ENCODE results near the gene FES. TPM values are rescaled to one million over a fixed set of nuclear protein-coding genes. Genes with fewer than 3 reads are reported as not detected.

The FES gene
- total and polyA plus RNA-seq, 8 donors = 20.8 to 65.2 (median 28.1) TPM

- ATAC-seq (no peak), DNase-seq (peak in 1 of 4 donors; percentile 75)
- H3K27ac ChIP-seq = no peak overlapping the region
- peaks cover 0 to 85% of the 10 kb centered on the region in 2 donors for H3K36me3 ChIP-seq
- peaks cover 14 to 21% of the 10 kb centered on the region in 2 donors for H3K4me1 ChIP-seq
- H3K4me3 ChIP-seq = no peak overlapping the region
- intact Hi-C loops (cut with DNase I) = loop anchor here in 1 of 2 donors (5.0 kb wide), 1 partner anchor 243 kb away; no protein-coding TSS in a partner anchor
- H3K27me3 ChIP-seq = no peaks in the 10 kb centered on the region
- TF ChIP-seq CTCF (IDR thresholded peaks at IDR 0.05) = no peak
- no peaks in the 10 kb centered on the region for H3K9me3 ChIP-seq
Observed at GRCh38 chr15:90889736-90890456, 5.6 kb downstream of the FES start.

- Histone ChIP-seq H3K4me1 (peaks cover 4 to 21% of the 10 kb centered on the region in 2 donors), H3K4me3 (no peak overlapping the region), H3K27ac (no peak overlapping the region), H3K9me3 (no peaks in the 10 kb centered on the region), H3K36me3 (peaks cover 0 to 95% of the 10 kb centered on the region in 2 donors), H3K27me3 (no peaks in the 10 kb centered on the region)
- no peak for ATAC-seq
- no peak for TF ChIP-seq CTCF (IDR thresholded peaks at IDR 0.05)
- intact Hi-C loops (cut with DNase I) = no loop called here
- DNase-seq = peak in 1 of 4 donors; percentile 69
Observed at GRCh38 chr15:90890839-90891238, 6.5 kb downstream of the FES start.

- DNase-seq (peak in 1 of 4 donors; percentile 49), ATAC-seq (no peak)
- no peaks in the 10 kb centered on the region for H3K9me3 ChIP-seq
- no peak overlapping the region for H3K4me3 ChIP-seq
- H3K4me1 ChIP-seq = peaks cover 3 to 20% of the 10 kb centered on the region in 2 donors
- peaks cover 0 to 100% of the 10 kb centered on the region in 2 donors for H3K36me3 ChIP-seq
- no peak for TF ChIP-seq CTCF (IDR thresholded peaks at IDR 0.05)
- no peak overlapping the region for H3K27ac ChIP-seq
- no peaks in the 10 kb centered on the region for H3K27me3 ChIP-seq
- intact Hi-C loops (cut with DNase I) = no loop called here
Observed at GRCh38 chr15:90891346-90891949, 7.1 kb downstream of the FES start.

- intact Hi-C loops (cut with DNase I) = no loop called here
- H3K36me3 ChIP-seq = peaks cover 0 to 99% of the 10 kb centered on the region in 2 donors
- H3K27me3 ChIP-seq = no peaks in the 10 kb centered on the region
- ATAC-seq (no peak), DNase-seq (peak in 1 of 4 donors; percentile 45)
- H3K4me3 ChIP-seq = no peak overlapping the region
- H3K9me3 ChIP-seq = no peaks in the 10 kb centered on the region
- TF ChIP-seq CTCF (IDR thresholded peaks at IDR 0.05) = no peak
- H3K27ac ChIP-seq = no peak overlapping the region
- H3K4me1 ChIP-seq = peaks cover 0 to 15% of the 10 kb centered on the region in 2 donors
Observed at GRCh38 chr15:90892023-90892422, 7.7 kb downstream of the FES start.

- ATAC-seq (no peak), DNase-seq (peak in 1 of 4 donors; percentile 23)
- Histone ChIP-seq H3K4me3 (no peak overlapping the region), H3K9me3 (no peaks in the 10 kb centered on the region), H3K4me1 (peaks cover 0 to 15% of the 10 kb centered on the region in 2 donors), H3K36me3 (peaks cover 0 to 93% of the 10 kb centered on the region in 2 donors), H3K27me3 (no peaks in the 10 kb centered on the region), H3K27ac (no peak overlapping the region)
- intact Hi-C loops (cut with DNase I) = no loop called here
- no peak for TF ChIP-seq CTCF (IDR thresholded peaks at IDR 0.05)
Observed at GRCh38 chr15:90892498-90893174, 8.3 kb downstream of the FES start.
